GM12878 (cell line): ENCODE results near the gene HUS1B. TPM values are rescaled to one million over a fixed set of nuclear protein-coding genes. Genes with fewer than 3 reads are reported as not detected.

ENCODE experiments used
- ATAC-seq: fragments of 200-7000 bp; cut with Tn5 transposase; 3 replicates; pipeline ENCODE4 v1.9.1; 2020; ENCODE audit warnings: mild to moderate bottlenecking, moderate library complexity
- BruUV-seq: library from RNA; stranded (reverse); fragments of 400-500 nt; replicated peaks from 2 replicates; lab custom pipeline; 2021; lab: Mats Ljungman, UMichigan
- CTCF ChIA-PET: fragments of 300-600 bp; sonication (Branson Sonifier 250); formaldehyde crosslinking; extraction: SDS; loops from one replicate; lab custom pipeline; 2021; ENCODE audit warnings: inconsistent platforms; lab: Yijun Ruan, JAX
- POLR2A ChIA-PET: fragments of 350-600 bp; formaldehyde crosslinking; extraction: SDS; loops from one replicate; lab custom pipeline; 2021; ENCODE audit warnings: inconsistent platforms; lab: Charles Lee
- RAD21 ChIA-PET: fragments of 300-600 bp; sonication (Branson Sonifier 250); formaldehyde crosslinking; loops from one replicate; lab custom pipeline; 2023; ENCODE audit warnings: antibody characterized with exemption; ENCODE audit not compliant: unreplicated experiment; lab: Charles Lee
- SMC1A ChIA-PET: fragments of 300-600 bp; sonication (Branson Sonifier 250); formaldehyde crosslinking; loops from one replicate; lab custom pipeline; 2023; ENCODE audit not compliant: unreplicated experiment, uncharacterized antibody; lab: Charles Lee
- DNase-seq: peaks from one replicate; pipeline ENCODE4 v3.0.0-alpha.2; 2011; ENCODE audit warnings: low read depth, low spot score
- FAIRE-seq: peaks from 3 replicates; lab custom pipeline; 2011; peaks lifted over from hg19 to GRCh38; lab: Jason Lieb, UNC
- H2AFZ ChIP-seq: 2 replicates; pipeline ENCODE4 v1.6.0; 2011; ENCODE audit warnings: low read depth, low read length, control low read depth; ENCODE audit not compliant: control insufficient read depth
- H3K27ac ChIP-seq: 2 replicates; pipeline ENCODE4 v1.5.1; 2011; ENCODE audit warnings: control low read depth; ENCODE audit not compliant: control insufficient read depth, insufficient read depth
- H3K27me3 ChIP-seq, 2 experiments: replicated peaks in 1 of 2; 2 replicates each; pipeline versions ENCODE4 v1.6.0 to v1.6.1; 2011; ENCODE audit warnings: low read length in 1 of 2; ENCODE audit not compliant: control insufficient read depth in 2 of 2, insufficient read depth in 2 of 2
- H3K36me3 ChIP-seq, 2 experiments: 2 replicates each; pipeline ENCODE4 v1.5.1; 2011; ENCODE audit warnings: low read length in 1 of 2; ENCODE audit not compliant: control insufficient read depth in 2 of 2, insufficient read depth in 2 of 2
- H3K4me1 ChIP-seq: 2 replicates; pipeline ENCODE4 v1.6.1; 2011; ENCODE audit warnings: mild to moderate bottlenecking, low read length, moderate library complexity, mixed read lengths; ENCODE audit not compliant: control insufficient read depth, insufficient read depth
- H3K4me2 ChIP-seq: 2 replicates; pipeline ENCODE4 v1.6.0; 2011; ENCODE audit warnings: control low read depth; ENCODE audit not compliant: control insufficient read depth, insufficient read depth
- H3K4me3 ChIP-seq: fragments of 200-600 bp; sonication (generic); 2 replicates; pipeline ENCODE4 v1.5.1; 2016
- H3K79me2 ChIP-seq: 2 replicates; pipeline ENCODE4 v1.6.0; 2011; ENCODE audit warnings: low read length; ENCODE audit not compliant: control insufficient read depth, insufficient read depth
- H3K9ac ChIP-seq: 2 replicates; pipeline ENCODE4 v1.8.0; 2011; ENCODE audit warnings: low read length, control low read depth, mixed read lengths; ENCODE audit not compliant: control insufficient read depth, insufficient read depth
- H3K9me3 ChIP-seq: replicated peaks from 3 replicates; pipeline ENCODE4 v1.5.1; 2011; ENCODE audit warnings: mild to moderate bottlenecking, low read length; ENCODE audit not compliant: control insufficient read depth, insufficient read depth
- H4K20me1 ChIP-seq: 2 replicates; pipeline ENCODE4 v1.6.0; 2011; ENCODE audit not compliant: control insufficient read depth, insufficient read depth
- BRCA1 ChIP-seq: IDR thresholded peaks from 2 replicates; pipeline ENCODE4 v1.6.1; 2011; ENCODE audit warnings: low read depth, low read length, improper control_type of control experiment
- CHD4 ChIP-seq: fragments of 200-600 bp; sonication (generic); IDR thresholded peaks from 2 replicates; pipeline ENCODE4 v1.6.1; 2016; ENCODE audit warnings: mild to moderate bottlenecking
- EP300 ChIP-seq, 2 experiments: fragments of 150-350 bp in 1 of 2; IDR thresholded peaks; 2 replicates each; pipeline ENCODE4 v1.6.1; 2011 to 2012; ENCODE audit warnings: low read depth in 2 of 2, low read length in 2 of 2, borderline replicate concordance in 1 of 2, improper control_type of control experiment in 1 of 2, inconsistent platforms in 1 of 2; ENCODE audit not compliant: control insufficient read depth in 1 of 2
- NFYA ChIP-seq: IDR thresholded peaks from 2 replicates; pipeline ENCODE4 v1.6.1; 2011; ENCODE audit warnings: low read depth, mild to moderate bottlenecking, low read length, improper control_type of control experiment, borderline replicate concordance
- NFYB ChIP-seq: IDR thresholded peaks from 2 replicates; pipeline ENCODE4 v1.6.1; 2011; ENCODE audit warnings: low read depth, mild to moderate bottlenecking, low read length, improper control_type of control experiment, moderate library complexity; ENCODE audit not compliant: insufficient read depth
- PAX5 ChIP-seq: IDR thresholded peaks from 2 replicates; pipeline ENCODE4 v1.6.1; 2011; ENCODE audit warnings: low read depth, low read length, borderline replicate concordance
- POU2F2 ChIP-seq: IDR thresholded peaks from 3 replicates; pipeline ENCODE4 v1.6.1; 2011; ENCODE audit warnings: low read depth, mild to moderate bottlenecking, low read length, borderline replicate concordance
- RAD51 ChIP-seq: fragments of 450-650 bp; IDR thresholded peaks from 2 replicates; pipeline ENCODE4 v1.6.1; 2016; ENCODE audit warnings: moderate library complexity, mild to moderate bottlenecking, inconsistent platforms
- RFX5 ChIP-seq: IDR thresholded peaks from 2 replicates; pipeline ENCODE4 v1.6.1; 2011; ENCODE audit warnings: low read depth, low read length, improper control_type of control experiment
- SPI1 ChIP-seq: IDR thresholded peaks from 2 replicates; pipeline ENCODE4 v1.6.1; 2011; ENCODE audit warnings: low read depth, mild to moderate bottlenecking, low read length, moderate library complexity, borderline replicate concordance; ENCODE audit not compliant: insufficient read depth
- STAT1 ChIP-seq: fragments of 450-650 bp; conservative IDR thresholded peaks from 2 replicates; pipeline ENCODE4 v1.6.1; 2014; ENCODE audit warnings: antibody characterized with exemption, mild to moderate bottlenecking
- SUPT20H ChIP-seq: IDR thresholded peaks from 2 replicates; pipeline ENCODE4 v1.6.1; 2011; ENCODE audit warnings: low read depth, mild to moderate bottlenecking, low read length, moderate library complexity, borderline replicate concordance; ENCODE audit not compliant: control insufficient read depth
- YY1 ChIP-seq: IDR thresholded peaks from 2 replicates; pipeline ENCODE4 v1.6.1; 2011; ENCODE audit warnings: low read depth, mild to moderate bottlenecking, low read length
- WGBS: methylation state at CpG from one replicate; pipeline ENCODE4 v1.1.6; 2016; ENCODE audit warnings: low lambda C conversion rate; ENCODE audit not compliant: insufficient replicate concordance, insufficient coverage; ENCODE audit errors: missing lambda C conversion rate; 5-methylcytosine and 5-hydroxymethylcytosine counted together
- in situ Hi-C: fragments of 300-500 bp; cut with MboI; formaldehyde crosslinking; loops from 9 replicates; pipeline ENCODE4 v1.14.3; 2018; ENCODE audit warnings: mixed read lengths
- intact Hi-C: fragments of 100-400 bp; cut with micrococcal nuclease; formaldehyde crosslinking; loops from one replicate; pipeline ENCODE4 v1.14.2; 2022; ENCODE audit not compliant: unreplicated experiment
- polyA plus RNA-seq, 11 experiments: library from polyadenylated mRNA; depleted of rRNA in 4 of 11; unstranded in 6 of 11; stranded (reverse) in 5 of 11; fragments of >200 nt; fragmentation: Nextera tagmentation in 4 of 11; fragmentation: Illumina TruSeq in 1 of 11; extraction: Ambion mirVana in 4 of 11; extraction: Trizol in 1 of 11; gene quantifications; 1 replicate in 1 of 11; 2 replicates in 10 of 11; pipeline versions ENCODE4 v1.2.1 to v1.2.3, GENCODE V29; 2011 to 2016; ENCODE audit warnings: inconsistent platforms in 2 of 11, missing spikeins in 2 of 11, low read depth in 1 of 11
- total RNA-seq, 4 experiments: library from RNA; depleted of rRNA in 3 of 4; stranded (reverse); fragments of >200 nt in 3 of 4; fragmentation: Illumina TruSeq in 1 of 4; extraction: Trizol in 1 of 4; gene quantifications; 2 replicates each; pipeline versions ENCODE4 v1.2.1 to v1.2.3, GENCODE V29; 2013 to 2021
- TF ChIP-seq, protein P1 (sequence below): fragments of 450-650 bp; IDR thresholded peaks from 2 replicates; pipeline ENCODE4 v1.6.1; 2016; ENCODE audit warnings: mild to moderate bottlenecking
- TF ChIP-seq, protein P2 (sequence below): fragments of 450-650 bp; IDR thresholded peaks from 2 replicates; pipeline ENCODE4 v1.6.1; 2017; ENCODE audit warnings: mild to moderate bottlenecking, moderate library complexity
- TF ChIP-seq, protein P3 (sequence below): IDR thresholded peaks from 2 replicates; pipeline ENCODE4 v1.6.1; 2011; ENCODE audit warnings: low read depth, mild to moderate bottlenecking, low read length, moderate library complexity, borderline replicate concordance; ENCODE audit errors: extremely low read depth
- TF ChIP-seq, protein P4 (sequence below): fragments of 450-650 bp; IDR thresholded peaks from 2 replicates; pipeline ENCODE4 v1.6.1; 2014; ENCODE audit warnings: mild to moderate bottlenecking

The HUS1B gene
- total and polyA plus RNA-seq, 10 of the 15 experiments (the other 5 are each of a cell fraction or from before 2014, with no cell fraction given): 0.11 to 1.3 (median 0.68) TPM; not detected in 3

DNA sequence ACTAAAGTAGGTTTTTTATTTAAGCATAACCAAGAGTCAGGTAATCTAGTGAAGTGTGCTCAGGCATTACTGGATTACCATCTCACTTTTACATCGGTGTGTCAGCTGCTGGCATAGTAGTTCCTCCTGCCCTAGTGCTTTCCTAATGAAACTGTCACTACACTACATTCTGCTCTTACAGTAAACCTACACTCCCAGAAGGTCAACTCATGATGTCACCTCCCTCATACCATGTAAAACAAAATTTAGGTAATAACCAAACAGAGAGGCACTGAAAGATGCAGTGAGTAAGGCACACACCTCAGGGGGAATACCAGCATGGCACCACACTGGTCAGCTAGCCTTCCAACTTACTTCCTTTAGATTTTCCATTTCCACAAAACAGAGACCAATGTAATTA lies 23.3 kb downstream of the HUS1B start (continued):
- TF ChIP-seq EP300 (IDR thresholded peaks at IDR 0.05; ENCODE audit: borderline replicate concordance in 1 of 2, control insufficient read depth in 1 of 2, low read depth in 2 of 2, low read length in 2 of 2): no peak
- TF ChIP-seq STAT1: no peak
- TF ChIP-seq YY1: no peak
- TF ChIP-seq RFX5: no peak
- TF ChIP-seq, protein P1, sequence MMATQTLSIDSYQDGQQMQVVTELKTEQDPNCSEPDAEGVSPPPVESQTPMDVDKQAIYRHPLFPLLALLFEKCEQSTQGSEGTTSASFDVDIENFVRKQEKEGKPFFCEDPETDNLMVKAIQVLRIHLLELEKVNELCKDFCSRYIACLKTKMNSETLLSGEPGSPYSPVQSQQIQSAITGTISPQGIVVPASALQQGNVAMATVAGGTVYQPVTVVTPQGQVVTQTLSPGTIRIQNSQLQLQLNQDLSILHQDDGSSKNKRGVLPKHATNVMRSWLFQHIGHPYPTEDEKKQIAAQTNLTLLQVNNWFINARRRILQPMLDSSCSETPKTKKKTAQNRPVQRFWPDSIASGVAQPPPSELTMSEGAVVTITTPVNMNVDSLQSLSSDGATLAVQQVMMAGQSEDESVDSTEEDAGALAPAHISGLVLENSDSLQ: no peak
- no peak for TF ChIP-seq NFYA

DNA sequence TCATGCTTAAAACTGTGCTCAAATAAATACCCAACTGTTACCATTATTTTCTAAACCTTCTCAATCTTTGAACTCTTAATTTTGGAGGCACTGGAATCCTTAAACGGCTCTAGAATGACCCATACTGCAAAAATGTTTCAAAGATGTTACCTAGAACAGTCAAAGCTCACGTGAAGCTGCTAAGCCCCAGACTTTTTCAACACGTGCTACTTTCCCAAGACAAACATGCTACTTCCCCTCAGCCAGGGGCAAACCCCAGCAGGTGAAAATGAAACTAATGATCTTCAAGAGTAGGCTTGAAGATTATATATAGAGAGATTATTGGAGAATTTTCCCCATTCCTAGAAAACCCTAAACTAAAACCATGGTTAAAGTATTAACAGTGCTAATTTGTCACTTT lies 28.1 kb downstream of the HUS1B start:
- DNase-seq: peak; percentile 5
- Histone ChIP-seq H3K27ac (no peak overlapping the region; the same call in 1 of the 2 replicates), H3K9ac (no peak overlapping the region), H3K9me3 (no peaks in the 10 kb centered on the region), H4K20me1 (no peaks in the 10 kb centered on the region), H3K79me2 (no peaks in the 10 kb centered on the region; the same call in 1 of the 2 replicates), H3K4me2 (no peak overlapping the region), H2AFZ (peak overlapping the region; percentile 54; the same call in 1 of the 2 replicates), H3K4me3 (no peak overlapping the region), H3K36me3 (peaks cover 3% of the 10 kb centered on the region in 2 experiments; a peak in 3 of 4 replicates), H3K4me1 (peaks cover 8% of the 10 kb centered on the region; the same call in 1 of the 2 replicates), H3K27me3 (no peaks in the 10 kb centered on the region)
- FAIRE-seq: no peak
- ChIA-PET RAD21 (no interaction called here), POLR2A (no interaction called here), CTCF (interaction anchor here (0.7 to 1.9 kb wide), 2 partner anchors 10 to 267 kb away, joined by 3 to 6 read pairs; no protein-coding TSS in a partner anchor), SMC1A (interaction anchor here (0.7 to 2.5 kb wide), 4 partner anchors 10 to 82 kb away, joined by 3 to 8 read pairs (median 4); no protein-coding TSS in a partner anchor)
- in situ Hi-C loops (no loop called here), intact Hi-C loops (no loop called here)
- WGBS: 0% methylated on average over 3 of the region's 3 CpGs
- ATAC-seq: peak; percentile 66
- BruUV-seq: no TSS peak
- TF ChIP-seq POU2F2 (no peak), SPI1 (peak; percentile 17; the same call in 1 of the 2 replicates), SUPT20H (no peak), RAD51 (peak; percentile 62), CHD4 (no peak), BRCA1 (no peak), NFYB (no peak), PAX5 (no peak)
- TF ChIP-seq, protein P2, sequence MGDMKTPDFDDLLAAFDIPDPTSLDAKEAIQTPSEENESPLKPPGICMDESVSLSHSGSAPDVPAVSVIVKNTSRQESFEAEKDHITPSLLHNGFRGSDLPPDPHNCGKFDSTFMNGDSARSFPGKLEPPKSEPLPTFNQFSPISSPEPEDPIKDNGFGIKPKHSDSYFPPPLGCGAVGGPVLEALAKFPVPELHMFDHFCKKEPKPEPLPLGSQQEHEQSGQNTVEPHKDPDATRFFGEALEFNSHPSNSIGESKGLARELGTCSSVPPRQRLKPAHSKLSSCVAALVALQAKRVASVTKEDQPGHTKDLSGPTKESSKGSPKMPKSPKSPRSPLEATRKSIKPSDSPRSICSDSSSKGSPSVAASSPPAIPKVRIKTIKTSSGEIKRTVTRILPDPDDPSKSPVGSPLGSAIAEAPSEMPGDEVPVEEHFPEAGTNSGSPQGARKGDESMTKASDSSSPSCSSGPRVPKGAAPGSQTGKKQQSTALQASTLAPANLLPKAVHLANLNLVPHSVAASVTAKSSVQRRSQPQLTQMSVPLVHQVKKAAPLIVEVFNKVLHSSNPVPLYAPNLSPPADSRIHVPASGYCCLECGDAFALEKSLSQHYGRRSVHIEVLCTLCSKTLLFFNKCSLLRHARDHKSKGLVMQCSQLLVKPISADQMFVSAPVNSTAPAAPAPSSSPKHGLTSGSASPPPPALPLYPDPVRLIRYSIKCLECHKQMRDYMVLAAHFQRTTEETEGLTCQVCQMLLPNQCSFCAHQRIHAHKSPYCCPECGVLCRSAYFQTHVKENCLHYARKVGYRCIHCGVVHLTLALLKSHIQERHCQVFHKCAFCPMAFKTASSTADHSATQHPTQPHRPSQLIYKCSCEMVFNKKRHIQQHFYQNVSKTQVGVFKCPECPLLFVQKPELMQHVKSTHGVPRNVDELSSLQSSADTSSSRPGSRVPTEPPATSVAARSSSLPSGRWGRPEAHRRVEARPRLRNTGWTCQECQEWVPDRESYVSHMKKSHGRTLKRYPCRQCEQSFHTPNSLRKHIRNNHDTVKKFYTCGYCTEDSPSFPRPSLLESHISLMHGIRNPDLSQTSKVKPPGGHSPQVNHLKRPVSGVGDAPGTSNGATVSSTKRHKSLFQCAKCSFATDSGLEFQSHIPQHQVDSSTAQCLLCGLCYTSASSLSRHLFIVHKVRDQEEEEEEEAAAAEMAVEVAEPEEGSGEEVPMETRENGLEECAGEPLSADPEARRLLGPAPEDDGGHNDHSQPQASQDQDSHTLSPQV: no peak
- TF ChIP-seq, protein P3, sequence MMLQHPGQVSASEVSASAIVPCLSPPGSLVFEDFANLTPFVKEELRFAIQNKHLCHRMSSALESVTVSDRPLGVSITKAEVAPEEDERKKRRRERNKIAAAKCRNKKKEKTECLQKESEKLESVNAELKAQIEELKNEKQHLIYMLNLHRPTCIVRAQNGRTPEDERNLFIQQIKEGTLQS: no peak
- TF ChIP-seq, protein P4, sequence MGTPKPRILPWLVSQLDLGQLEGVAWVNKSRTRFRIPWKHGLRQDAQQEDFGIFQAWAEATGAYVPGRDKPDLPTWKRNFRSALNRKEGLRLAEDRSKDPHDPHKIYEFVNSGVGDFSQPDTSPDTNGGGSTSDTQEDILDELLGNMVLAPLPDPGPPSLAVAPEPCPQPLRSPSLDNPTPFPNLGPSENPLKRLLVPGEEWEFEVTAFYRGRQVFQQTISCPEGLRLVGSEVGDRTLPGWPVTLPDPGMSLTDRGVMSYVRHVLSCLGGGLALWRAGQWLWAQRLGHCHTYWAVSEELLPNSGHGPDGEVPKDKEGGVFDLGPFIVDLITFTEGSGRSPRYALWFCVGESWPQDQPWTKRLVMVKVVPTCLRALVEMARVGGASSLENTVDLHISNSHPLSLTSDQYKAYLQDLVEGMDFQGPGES: no peak
